Gastroesophageal sphincter (tissue), 3 donors: ENCODE data around the gene HBQ1.

Experiments
- POLR2A ChIP-seq, 2 donors: fragments of 450-650 bp; IDR thresholded peaks; one replicate each; pipeline ENCODE4 v1.6.1; 2017; ENCODE audit warnings: antibody characterized with exemption in 2 of 2, mild to moderate bottlenecking in 2 of 2, moderate library complexity in 1 of 2
- POLR2AphosphoS5 ChIP-seq: sonication (generic); formaldehyde crosslinking; IDR thresholded peaks from one replicate; pipeline ENCODE4 v1.6.1; 2017; ENCODE audit warnings: antibody characterized with exemption
- TF ChIP-seq, protein P1 (sequence below), 4 experiments: fragments of 200-600 bp in 2 of 4; fragments of 450-650 bp in 2 of 4; sonication (generic) in 1 of 4; IDR thresholded peaks; one replicate each; pipeline ENCODE4 v1.5.1; 2017 to 2019; ENCODE audit warnings: antibody characterized with exemption in 4 of 4, mild to moderate bottlenecking in 2 of 4, moderate library complexity in 2 of 4

GRCh38 chr16:187330-187729 is 7.1 kb downstream of the HBQ1 start:
- TF ChIP-seq, protein P1, sequence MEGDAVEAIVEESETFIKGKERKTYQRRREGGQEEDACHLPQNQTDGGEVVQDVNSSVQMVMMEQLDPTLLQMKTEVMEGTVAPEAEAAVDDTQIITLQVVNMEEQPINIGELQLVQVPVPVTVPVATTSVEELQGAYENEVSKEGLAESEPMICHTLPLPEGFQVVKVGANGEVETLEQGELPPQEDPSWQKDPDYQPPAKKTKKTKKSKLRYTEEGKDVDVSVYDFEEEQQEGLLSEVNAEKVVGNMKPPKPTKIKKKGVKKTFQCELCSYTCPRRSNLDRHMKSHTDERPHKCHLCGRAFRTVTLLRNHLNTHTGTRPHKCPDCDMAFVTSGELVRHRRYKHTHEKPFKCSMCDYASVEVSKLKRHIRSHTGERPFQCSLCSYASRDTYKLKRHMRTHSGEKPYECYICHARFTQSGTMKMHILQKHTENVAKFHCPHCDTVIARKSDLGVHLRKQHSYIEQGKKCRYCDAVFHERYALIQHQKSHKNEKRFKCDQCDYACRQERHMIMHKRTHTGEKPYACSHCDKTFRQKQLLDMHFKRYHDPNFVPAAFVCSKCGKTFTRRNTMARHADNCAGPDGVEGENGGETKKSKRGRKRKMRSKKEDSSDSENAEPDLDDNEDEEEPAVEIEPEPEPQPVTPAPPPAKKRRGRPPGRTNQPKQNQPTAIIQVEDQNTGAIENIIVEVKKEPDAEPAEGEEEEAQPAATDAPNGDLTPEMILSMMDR (IDR thresholded peaks at IDR 0.05), result no peak
- TF ChIP-seq POLR2A (IDR thresholded peaks at IDR 0.05) (no peak), POLR2AphosphoS5 (no peak)
